Loucy (cell line): ENCODE data around the gene BTBD9.

Source experiments
- CTCF ChIP-seq: fragments of 200-600 bp; sonication (generic); conservative IDR thresholded peaks from 2 replicates; pipeline ENCODE4 v1.5.1; 2014; ENCODE audit warnings: mild to moderate bottlenecking, antibody characterized with exemption, low read length
- EZH2phosphoT487 ChIP-seq: fragments of 200-600 bp; IDR thresholded peaks from 2 replicates; pipeline ENCODE4 v1.6.1; 2018; ENCODE audit warnings: antibody characterized with exemption, mild to moderate bottlenecking, moderate library complexity, borderline replicate concordance

- TF ChIP-seq CTCF (no peak), EZH2phosphoT487 (no peak)
These were observed 239.0 kb downstream of the BTBD9 start for GRCh38 chr6:38400764-38401163.
